Stimulated activated CD8-positive, alpha-beta memory T cell treated with anti-CD3 and anti-CD28 coated beads, Interleukin-15, amount 100 ng/mL, for 24 hours (primary cell): Measurements from ENCODE around the gene FAIM2.

Experiments
- DNase-seq: peaks from one replicate; pipeline ENCODE4 v3.0.0-alpha.2; 2020; ENCODE audit warnings: low read depth

The FAIM2 gene

DNA sequence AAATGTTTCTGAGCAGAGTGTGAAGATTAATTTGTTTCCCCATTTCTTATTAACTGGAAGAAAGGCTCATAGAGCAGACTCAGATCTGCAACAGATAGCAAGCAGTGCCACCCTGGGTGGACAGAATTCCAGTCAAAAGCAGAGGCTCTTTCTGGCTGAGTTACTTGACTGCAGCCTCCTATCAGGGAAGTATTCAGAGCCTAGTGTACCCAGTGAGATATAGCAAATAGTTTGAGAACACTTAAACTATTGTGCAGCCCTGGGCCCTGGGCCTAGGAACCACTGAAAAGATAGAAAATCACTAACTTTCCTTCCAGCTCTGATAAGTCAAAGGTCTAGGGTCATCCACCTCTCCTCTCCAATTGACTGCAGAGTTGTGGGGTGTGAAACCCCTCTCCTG, 35.6 kb upstream of the FAIM2 start:
- no peak for DNase-seq

DNA sequence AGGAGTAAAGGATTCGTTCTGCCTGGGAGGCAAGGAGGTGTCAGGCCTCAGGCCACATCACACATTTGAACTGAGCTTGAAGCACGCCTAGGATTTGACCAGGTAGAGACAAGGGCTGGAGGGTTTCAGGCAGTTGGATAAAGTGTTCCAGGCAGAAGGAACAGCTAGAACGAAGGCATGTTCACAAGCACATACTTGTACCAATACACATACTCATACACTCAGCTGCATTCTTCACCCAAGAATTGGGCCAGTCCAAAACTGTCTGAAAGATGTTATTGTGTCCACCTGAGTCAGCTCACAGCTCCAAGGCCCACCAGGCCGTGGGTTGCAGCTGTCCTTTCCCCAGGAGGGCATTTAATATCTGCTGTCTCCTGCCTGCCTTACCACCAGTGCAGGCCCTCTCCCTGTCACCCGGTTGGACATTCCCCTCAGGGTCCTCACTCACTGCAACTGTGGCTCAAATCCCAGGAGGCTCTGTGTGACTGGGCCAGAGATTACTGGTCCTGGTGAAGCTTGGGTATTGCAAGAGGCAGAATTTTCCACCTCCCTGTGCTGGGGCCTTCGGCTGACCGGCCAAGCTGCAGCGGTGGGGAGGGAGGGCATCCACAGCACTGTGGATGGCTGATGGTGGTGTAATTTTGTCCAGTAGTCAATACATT, 34.1 kb upstream of the FAIM2 start:
- DNase-seq: no peak

DNA sequence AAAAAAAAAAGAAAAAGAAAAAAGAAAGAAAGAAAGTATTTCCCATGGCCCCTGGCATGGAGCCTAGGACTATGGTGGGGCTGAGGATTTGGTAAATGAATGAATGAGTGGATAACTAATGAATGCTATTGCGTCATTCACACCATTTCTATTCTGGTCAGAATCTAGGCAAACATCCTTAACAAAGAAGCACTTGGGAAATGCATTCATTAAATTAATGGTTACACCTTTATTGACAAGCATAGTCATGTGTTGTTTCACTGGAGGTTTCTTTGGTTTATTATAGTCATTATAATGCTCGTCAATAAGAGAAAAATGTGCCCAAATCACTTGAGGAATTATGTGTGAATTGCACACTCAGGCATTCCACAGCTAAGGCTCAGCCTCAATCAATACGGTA, 33.2 kb upstream of the FAIM2 start:
- DNase-seq: no peak

DNA sequence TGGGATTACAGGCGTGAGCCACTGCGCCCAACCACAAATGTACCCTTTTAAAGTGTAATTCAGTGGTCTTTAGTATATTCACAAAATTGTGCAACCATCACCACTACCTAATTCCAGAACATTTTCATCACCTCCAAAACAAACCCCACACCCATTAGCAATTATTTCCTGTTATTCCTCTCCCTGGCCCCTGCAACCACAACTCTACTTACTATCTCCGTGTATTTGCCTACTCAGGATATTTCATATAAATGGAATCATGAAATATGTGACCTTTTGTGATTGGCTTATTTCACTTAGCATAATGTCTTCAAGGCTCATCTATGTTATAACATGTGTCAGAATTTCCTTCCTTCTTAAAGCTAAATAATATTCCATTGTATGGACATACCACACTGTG, 30.8 kb upstream of the FAIM2 start:
- DNase-seq: no peak

DNA sequence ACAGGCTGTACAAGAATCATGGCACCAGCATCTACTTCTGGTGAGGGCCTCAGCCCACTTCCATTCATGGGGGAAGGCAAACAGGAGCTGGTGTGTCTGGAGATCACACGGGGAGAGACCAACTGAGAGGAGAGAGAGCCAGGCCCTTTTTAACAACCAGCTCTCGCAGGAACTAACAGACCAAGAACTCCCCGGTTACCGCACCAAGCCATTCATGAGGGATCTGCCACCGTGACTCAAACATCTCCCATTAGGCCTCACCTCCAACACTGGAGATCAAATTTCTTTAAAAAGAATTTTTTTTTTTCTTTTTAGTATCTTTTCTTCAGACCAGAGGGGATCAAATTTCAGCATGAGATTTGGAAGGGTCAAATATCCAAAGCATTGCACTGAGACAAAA, 30.1 kb upstream of the FAIM2 start:
- no peak for DNase-seq

DNA sequence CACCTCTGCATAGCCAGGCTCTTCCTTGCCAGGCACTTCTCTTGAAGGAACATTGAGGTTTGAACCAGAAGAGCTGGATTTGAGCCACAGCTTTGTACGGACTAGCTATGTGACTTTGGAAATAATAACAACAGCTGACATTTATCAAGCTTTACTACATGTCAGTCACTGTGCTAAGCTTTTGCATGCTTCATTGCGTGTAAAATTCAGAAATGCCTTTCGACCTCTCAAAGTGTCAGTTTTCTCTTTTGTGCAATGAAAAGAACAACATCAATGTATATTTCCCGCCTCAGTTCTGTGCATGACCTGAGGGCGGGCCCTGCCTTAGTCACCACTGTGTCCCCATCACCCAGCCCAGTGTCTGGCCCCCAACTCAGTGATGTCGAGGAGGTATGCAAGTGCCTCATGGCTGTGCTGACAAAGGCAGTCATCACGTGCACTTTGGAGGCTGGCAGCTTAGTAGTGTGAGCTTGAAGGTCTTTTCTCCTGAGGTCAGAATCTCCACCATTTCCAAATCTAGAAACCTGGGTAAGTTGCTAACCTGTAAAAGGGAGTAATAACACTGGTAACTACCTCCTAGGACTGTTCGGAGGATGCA, 28.9 kb upstream of the FAIM2 start:
- DNase-seq: no peak

DNA sequence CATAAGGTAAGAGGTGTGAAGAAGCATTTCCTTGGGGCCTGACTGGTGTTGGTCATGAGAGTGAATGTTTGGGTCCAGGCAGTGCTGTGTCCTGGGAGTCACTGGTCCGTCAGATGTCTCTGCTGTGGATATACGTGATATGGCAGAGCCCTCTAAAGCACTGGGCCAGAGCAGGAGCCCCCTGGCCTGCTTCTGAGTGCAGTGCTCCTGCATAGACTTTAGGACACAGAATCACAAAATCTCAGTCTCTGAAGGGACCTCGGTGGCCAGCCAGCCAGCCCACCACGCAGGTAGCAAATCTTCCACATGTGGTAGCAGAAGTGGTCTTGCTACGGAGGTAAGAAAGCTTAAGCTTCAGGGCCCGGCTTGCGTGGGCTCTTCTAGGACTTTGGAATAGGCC, 28.3 kb upstream of the FAIM2 start:
- DNase-seq: no peak

DNA sequence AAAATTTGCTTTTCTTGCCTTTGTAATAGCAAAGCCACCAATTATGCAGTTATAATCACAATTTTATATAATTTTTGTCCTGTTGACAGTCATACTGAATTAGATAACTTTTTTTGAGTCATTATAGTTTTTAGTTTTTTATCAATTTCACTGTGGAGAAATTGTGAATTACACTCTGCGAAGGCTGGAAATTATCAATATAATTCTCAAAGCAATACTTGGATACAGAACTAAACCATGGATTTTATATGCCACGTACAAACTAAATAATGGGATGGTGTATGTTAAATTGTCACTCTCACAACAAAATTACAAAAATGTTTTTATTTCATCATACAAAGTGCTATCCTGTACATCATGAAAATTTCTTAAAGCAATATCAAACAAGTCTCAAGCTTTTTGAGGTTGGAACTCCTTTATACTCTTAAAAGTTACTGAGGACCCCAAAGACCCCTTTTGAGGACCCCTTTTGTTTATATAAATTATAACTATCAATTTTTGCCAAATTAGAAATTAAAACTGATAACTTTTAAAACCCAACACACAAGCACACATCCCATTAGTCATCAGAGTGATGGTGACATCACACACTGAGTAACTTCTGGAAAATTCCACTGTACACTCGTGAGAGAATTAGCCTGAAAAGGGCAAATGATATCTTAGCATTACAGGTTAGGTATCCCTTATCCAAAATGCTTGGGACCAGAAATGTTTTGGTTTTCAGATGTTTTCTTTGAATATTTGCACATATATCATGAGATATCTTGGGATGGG, 27.0 kb upstream of the FAIM2 start:
- no peak for DNase-seq

DNA sequence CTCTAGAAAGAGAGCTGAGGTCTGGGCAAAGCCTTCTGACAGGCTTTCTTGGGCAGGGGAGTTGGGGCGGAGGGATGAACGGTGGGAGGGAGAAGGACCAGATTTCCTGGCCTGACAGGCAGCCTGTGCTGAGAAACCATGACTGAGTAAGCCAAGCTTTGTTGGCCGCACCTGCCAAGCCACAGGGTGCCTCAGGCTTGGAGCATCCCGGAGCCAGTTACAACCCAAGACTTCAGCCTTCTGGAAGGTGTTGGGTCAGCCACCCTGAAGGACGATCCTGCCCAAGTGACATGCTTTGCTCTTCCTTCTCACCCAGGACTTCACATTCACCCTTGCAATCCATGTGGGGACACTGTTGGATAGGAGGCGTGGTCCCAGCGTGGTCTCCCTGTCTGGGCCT, 25.9 kb upstream of the FAIM2 start:
- no peak for DNase-seq

DNA sequence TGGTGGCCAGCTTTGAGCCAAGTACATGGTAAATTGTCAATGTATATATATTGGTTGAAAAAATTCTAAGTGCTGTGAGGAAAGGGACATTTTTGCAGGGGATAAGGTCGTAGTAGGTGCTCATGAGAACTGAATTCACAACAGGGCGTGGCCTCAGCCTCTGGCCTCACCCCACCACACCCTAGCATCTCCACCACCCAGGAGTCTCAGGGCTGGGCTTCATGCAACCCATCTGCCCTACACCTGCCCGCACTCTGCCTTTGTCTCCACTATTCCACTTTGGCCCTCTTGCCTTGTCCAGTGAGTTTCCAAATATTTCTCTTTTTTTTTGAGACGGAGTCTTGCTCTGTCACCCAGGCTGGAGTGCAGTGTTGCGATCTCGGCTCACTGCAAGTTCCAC, 24.8 kb upstream of the FAIM2 start:
- no peak for DNase-seq

DNA sequence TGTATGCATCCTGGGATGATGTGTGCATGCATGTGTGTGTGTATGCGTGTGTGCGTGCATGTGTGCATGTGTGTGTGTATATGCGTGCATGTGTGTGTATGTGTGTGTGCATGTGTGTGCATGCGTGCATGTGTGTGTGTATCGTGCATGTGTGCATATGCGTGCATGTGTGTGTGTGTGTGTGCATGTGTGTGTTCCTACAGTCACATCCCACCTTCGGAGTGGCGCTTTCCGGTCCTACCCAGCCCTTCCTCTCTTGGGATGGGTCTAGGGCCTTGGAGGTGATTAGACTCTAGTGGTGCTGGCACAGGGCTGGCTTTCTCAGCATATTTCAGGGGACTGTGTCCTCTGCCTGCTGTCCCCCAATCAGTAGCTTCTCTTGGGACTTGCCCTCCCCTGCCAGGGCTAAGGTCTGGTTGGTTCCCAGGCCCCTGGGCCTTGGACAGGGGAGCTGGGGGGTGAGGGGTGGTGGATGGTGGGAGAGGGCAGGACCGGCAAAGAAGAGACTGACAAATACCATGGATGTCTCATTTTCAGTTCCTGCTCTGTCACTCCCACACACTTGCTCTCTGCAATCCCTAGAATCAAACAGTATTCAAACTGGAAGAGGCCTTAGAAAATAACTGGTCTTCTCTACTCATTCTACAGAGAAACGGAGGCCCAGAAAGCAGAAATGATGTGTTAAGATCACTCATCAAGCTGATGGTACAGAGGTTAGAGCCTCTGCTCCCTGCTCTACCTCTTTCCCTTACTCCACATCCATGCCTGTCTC, 21.9 kb upstream of the FAIM2 start:
- no peak for DNase-seq

DNA sequence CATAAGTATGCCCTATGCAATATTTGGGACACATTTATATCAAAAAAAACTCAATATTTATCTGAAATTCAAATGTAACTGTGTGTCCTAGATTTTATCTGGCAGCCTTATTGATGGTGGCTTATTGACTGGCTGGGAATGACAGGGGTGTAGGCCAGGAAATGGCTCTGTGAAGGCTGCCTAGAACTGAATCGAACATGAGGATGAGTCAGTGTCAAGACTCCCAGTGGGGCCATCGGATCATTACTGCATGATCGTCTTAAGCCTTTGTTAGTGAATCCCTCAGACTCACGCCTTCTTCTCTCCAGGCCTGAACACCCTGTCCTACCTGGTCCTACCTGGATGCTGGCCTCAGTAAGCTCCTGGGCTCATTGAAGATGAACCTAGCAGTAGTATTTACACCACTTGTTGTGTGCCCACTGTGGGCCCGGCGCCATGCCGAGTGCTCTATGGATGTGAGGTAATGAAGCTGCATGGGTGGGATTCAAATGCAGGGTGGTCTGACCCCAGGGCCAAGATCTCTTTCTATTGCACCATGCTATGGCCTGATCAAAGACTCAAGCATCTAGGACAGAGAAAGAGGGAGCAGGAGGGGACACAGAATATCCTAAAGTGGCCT, 21.0 kb upstream of the FAIM2 start:
- DNase-seq: no peak

DNA sequence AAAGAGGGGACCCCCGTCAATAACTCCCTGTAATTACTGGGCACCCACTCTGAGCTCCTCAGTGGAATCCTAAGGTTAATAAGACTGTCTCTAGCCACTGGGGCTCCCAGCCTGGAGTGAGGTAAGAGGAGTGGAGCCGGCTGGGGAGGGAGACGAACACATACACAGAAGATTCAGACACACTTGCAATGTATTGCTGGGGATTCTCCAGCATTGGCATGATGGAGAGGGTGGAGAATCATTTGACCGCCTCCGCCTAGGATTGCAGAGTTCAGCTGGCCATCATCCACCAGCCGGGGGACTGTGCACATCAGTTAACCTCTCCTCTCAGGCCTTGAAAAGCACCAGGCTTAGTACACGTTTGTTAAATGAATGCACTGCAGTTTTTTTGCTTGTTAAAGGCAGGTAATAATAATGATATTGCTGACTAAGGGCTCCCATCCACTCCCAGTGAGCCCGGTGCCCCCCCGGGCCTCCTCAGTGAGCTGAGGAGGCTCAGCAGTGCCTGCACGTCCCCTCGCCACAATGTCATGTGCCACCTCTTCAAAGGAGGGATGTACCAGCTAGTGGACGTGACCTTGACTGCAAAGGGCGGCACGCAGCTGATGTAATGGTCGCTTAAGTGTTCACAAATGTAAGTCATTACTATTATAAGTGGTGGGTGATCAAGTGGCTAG, 20.3 kb upstream of the FAIM2 start:
- DNase-seq: no peak

DNA sequence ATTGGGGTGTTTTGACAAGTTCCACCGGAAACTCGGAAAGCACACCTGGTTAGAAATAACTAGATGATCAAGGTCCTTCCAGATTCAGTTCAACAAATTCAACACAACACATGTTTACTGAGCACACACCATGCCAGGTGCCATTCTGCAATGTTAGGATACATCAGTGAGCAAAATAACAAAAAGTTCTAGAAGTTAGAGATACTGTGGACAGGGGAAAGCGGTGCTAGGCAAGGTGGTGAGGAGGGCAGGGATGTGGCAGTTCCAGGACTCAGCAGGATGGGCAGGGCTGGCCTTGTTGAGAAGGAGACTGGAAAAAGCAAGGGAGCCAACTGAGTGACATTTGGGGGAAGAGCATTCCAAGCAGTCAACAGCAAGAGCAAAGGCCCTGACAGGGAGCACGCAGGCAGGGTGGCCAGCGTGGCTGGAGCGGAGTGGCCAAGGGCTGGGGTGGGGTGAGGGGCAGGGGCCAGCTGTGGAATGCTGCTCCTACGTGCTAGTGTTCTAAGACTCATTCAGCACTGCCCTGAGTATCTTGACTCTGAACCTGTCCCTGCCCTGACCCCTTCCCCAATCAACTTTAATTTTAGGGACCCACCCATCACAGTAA, 19.4 kb upstream of the FAIM2 start:
- no peak for DNase-seq

DNA sequence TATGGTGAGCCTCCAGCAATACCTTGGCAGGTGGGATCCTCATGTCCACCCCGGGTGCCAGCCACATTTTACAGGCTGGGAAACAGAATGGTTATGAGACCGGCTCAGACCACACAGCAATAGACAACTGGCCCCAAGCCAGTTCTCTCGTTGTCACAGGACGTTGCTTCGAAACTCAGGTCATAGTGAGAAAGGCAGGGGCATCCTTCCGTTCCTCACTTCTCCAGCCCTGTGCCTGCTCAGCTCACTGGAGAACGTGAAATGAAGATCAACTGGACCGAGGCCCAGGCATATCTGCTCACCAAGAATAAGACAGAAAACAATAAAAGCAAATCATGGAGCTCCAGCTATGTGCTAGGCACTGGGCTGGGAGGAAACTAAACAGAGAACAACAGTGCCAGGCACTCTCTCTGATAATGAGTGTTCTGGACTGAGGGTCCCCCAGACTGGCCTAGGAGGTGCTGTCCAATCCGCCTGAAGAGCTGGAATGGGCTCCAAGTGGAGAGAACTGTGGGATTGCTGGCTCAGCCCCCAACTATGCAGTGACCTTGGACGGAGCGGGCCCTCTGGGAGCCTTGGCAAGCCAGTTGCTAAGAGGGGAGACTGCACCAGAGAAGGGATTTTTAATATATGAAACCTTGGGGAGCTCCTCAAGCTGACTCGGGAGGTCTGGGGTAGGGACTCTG, 18.8 kb upstream of the FAIM2 start:
- no peak for DNase-seq

DNA sequence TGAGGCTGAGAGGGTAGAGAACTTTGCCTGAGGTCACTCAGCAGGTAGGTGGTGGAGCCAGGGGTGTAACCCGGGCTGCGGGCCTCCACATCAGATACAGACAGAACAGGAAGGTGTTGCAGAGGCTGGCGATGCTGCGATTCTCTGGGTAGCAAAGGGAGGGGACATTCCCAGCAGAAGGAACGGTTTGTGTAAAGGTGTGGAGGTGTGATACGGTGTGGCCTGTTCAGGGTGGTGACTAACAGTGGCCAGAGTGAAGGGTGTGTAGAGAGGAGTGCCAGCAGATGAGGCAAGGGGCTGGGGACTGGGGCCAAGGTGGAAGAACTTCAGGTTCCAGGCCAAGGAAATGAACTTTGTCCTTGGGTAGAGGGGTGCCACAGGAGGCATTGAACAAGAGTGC, 18.2 kb upstream of the FAIM2 start:
- no peak for DNase-seq

DNA sequence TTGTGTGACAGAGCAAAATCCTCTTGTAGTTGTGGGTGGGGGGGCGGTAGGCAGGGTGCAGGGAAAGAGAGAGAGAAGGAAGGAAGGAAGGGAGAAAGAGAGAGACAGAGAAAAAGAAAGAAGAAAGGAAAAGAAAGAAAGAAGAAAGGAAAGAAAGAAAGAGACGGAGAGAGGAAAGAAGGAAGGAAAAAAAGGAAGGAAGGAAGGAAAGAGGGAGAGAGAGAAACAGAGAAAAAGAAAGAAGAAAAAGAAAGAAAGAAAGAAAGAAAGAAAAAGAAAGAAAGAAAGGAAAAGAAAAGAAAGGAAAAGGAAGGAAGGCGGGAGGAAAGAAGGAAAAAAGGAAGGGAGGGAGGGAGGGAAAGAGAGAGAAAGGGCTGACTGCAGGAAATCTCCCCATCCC, 17.6 kb upstream of the FAIM2 start:
- no peak for DNase-seq

DNA sequence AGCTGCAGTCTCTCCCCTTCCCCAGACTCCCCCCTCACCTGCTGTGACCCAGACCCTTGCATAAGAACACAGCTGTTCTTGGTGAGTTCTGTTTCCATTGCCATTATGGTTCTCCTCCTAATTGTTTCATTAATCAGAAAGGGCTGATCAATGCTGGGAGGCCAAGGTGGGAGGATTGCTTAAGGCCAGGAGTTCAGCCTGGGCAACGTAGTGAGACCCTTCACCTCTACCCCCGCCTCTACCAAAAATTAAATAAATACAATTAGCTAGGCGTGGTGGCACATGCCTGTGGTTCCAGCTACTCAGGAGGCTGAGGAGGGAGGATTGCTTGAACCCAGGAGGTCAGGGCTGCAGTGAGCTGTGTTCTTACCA, 17.2 kb upstream of the FAIM2 start:
- DNase-seq: no peak

DNA sequence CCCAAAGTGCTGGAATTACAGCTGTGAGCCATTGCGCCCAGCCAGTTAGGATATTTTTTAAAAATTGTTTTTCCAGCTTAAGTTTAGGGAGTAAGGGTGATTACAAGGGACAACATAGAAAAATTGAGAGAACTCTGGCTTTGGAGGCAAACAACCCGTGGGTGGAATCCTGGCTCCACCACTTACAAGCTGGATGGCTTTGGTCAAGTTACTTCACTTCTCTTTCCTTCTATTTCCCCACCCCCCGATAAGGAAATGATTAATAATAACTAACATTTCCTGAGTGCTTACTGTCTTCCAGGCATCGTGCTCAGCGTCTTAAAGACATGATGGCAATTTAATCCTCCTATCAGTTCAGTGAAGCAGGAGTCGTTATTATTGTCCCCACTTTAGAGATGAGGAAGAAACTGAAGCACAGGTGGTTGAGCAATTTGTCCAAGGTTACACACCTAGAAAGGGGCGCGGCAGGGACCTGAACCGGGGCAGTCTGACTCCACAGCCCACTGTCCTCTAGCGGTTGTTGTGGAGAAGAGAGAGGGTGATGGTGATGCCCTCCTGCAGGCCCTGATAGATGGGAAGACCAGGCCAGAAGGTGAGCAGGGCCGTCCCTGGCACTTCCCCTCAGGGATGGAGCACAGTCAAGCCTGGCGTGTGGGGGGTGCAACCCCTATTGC, 16.7 kb upstream of the FAIM2 start:
- DNase-seq: no peak

DNA sequence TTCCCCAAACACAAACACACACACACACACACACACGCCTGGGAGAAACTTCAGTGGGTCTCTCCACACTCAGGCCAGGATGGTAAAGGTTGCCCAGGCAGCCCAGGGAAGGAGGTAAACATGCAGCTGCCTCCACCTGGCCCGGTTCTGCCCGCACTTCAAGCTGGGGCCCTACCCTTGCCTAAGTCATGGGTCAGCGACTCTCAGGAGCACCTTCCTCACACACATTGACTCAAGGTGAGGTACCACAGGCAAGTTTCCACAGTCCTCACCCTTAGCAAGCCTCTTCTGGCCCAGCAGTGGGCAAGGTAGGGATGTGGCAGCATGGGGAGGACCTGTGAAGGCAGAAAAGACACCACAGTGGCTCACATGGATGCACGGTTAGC, 14.1 kb upstream of the FAIM2 start:
- DNase-seq: no peak
